Measurements from ENCODE around the gene STK4. TPM values are rescaled to one million over a fixed set of nuclear protein-coding genes. Genes with fewer than 3 reads are reported as not detected.

The STK4 gene
- total RNA-seq, 1 experiment from 2014 or later, result 43.0 TPM

GRCh38 chr20:45064812-45065211, 98.5 kb downstream of the STK4 start:
- Histone ChIP-seq H3K9me3 (ENCODE audit: control insufficient read depth, low read depth, low read length) (no peaks in the 10 kb centered on the region), H3K4ac (ENCODE audit: low read depth, low read length) (no peak overlapping the region), H2BK20ac (ENCODE audit: low read depth, low read length, poor library complexity, severe bottlenecking) (no peak overlapping the region), H2BK120ac (ENCODE audit: low read depth, low read length, poor library complexity, severe bottlenecking) (no peak overlapping the region), H4K91ac (ENCODE audit: insufficient read length, low read depth, low read length) (no peak overlapping the region), H3K23me2 (ENCODE audit: insufficient read length, low read depth, low read length, poor library complexity, severe bottlenecking) (no peaks in the 10 kb centered on the region), H3K79me2 (ENCODE audit: insufficient read depth, low read length) (no peaks in the 10 kb centered on the region; the same call in 1 of the 2 replicates), H3K4me1 (ENCODE audit: insufficient read depth, low read length) (no peaks in the 10 kb centered on the region), H2AFZ (ENCODE audit: low read length) (no peak overlapping the region), H3K56ac (ENCODE audit: insufficient read length, low read depth, low read length) (no peak overlapping the region), H3K18ac (ENCODE audit: insufficient read length, low read depth, low read length) (no peak overlapping the region), H4K8ac (replicated peaks; ENCODE audit: insufficient read length, low read depth, low read length) (no peak overlapping the region), H3K23ac (ENCODE audit: insufficient read length, low read depth, low read length) (no peak overlapping the region), H4K20me1 (ENCODE audit: control insufficient read depth, insufficient read depth, insufficient read length) (no peaks in the 10 kb centered on the region), H2BK12ac (ENCODE audit: insufficient read length, low read depth, low read length) (no peak overlapping the region), H3K14ac (ENCODE audit: insufficient read depth, low read length) (no peak overlapping the region), H3K27me3 (ENCODE audit: insufficient read depth, low read length) (no peaks in the 10 kb centered on the region), H2AK5ac (ENCODE audit: insufficient read length, low read length) (no peak overlapping the region), H3T11ph (ENCODE audit: low read length) (no peak overlapping the region), H4K5ac (ENCODE audit: insufficient read length, low read depth, low read length) (no peak overlapping the region), H3K27ac (ENCODE audit: insufficient read length, low read depth, low read length) (no peak overlapping the region), H3K9ac (ENCODE audit: extremely low read depth, insufficient read length, low read length) (no peak overlapping the region), H2BK5ac (ENCODE audit: insufficient read length, low read length) (no peak overlapping the region), H3K4me2 (ENCODE audit: insufficient read depth, insufficient read length, low read length) (no peak overlapping the region), H2BK15ac (ENCODE audit: low read depth, low read length) (no peak overlapping the region), H3K79me1 (ENCODE audit: insufficient read depth, low read depth, low read length, poor library complexity, severe bottlenecking) (no peaks in the 10 kb centered on the region)
- Mint-ChIP-seq H3K27me3 (ENCODE audit: low read depth) (no peaks in the 10 kb centered on the region), H3K4me1 (peaks cover 3% of the 10 kb centered on the region in 2 experiments; a peak in 3 of 4 replicates), H3K27ac (no peak overlapping the region; a peak in 1 of 7 replicates), H3K4me3 (no peak overlapping the region), H3K9me3 (no peaks in the 10 kb centered on the region; a peak in 1 of 5 replicates), H3K36me3 (ENCODE audit: insufficient read depth in 1 of 3, low read depth in 3 of 3) (peaks cover 5 to 11% (median 10%) of the 10 kb centered on the region in 3 experiments; a peak in 6 of 7 replicates)
- no peak for DNase-seq
- no peak for TF ChIP-seq CTCF (conservative IDR thresholded peaks at IDR 0.05)

Data from H9 (cell line).